CD4-positive, alpha-beta T cell (primary cell): ENCODE results near the gene APOB. TPM values are rescaled to one million over a fixed set of nuclear protein-coding genes. Genes with fewer than 3 reads are reported as not detected.
A peak's percentile ranks its signal among the peaks of the same experiment; 100 is the strongest.

ENCODE experiments used
- ATAC-seq: fragments of 200-7000 bp; cut with Tn5 transposase; one replicate; pipeline ENCODE4 v1.10.0; 2022; ENCODE audit warnings: mild to moderate bottlenecking; ENCODE audit not compliant: poor library complexity
- CTCF ChIA-PET: fragments of 350-600 bp; sonication (Branson Sonifier 250); formaldehyde crosslinking; loops from one replicate; lab custom pipeline; 2021; ENCODE audit warnings: antibody characterized with exemption, inconsistent platforms; lab: Charles Lee
- POLR2A ChIA-PET: fragments of 350-600 bp; sonication (Branson Sonifier 250); formaldehyde crosslinking; loops from one replicate; lab custom pipeline; 2021; ENCODE audit warnings: antibody characterized with exemption, inconsistent platforms; lab: Charles Lee
- DNase-seq, 14 experiments: peaks; one replicate each; pipeline ENCODE4 v3.0.0-alpha.2; 2013 to 2020; ENCODE audit warnings: mixed read lengths in 2 of 14
- H3K27ac ChIP-seq, 2 donors: one replicate each; pipeline versions ENCODE4 v1.5.1 to v1.7.0; 2013; ENCODE audit warnings: low read length in 2 of 2, low read depth in 1 of 2, mild to moderate bottlenecking in 1 of 2
- H3K27me3 ChIP-seq, 2 experiments: 1 replicate in 1 of 2; 2 replicates in 1 of 2; pipeline versions ENCODE4 v1.6.1 to v1.7.0; 2013; ENCODE audit warnings: low read length in 2 of 2, control low read depth in 1 of 2, mild to moderate bottlenecking in 1 of 2, moderate library complexity in 1 of 2; ENCODE audit not compliant: insufficient read depth in 2 of 2, control insufficient read depth in 1 of 2
- H3K36me3 ChIP-seq: one replicate; pipeline ENCODE4 v1.6.1; 2013; ENCODE audit warnings: low read length, control low read depth; ENCODE audit not compliant: insufficient read depth
- H3K4me1 ChIP-seq: one replicate; pipeline ENCODE4 v1.6.1; 2013; ENCODE audit warnings: low read length, control low read depth; ENCODE audit not compliant: insufficient read depth
- H3K4me3 ChIP-seq: one replicate; pipeline ENCODE4 v1.5.1; 2013; ENCODE audit warnings: mild to moderate bottlenecking, low read length, moderate library complexity
- H3K9me3 ChIP-seq, 2 experiments: 1 replicate in 1 of 2; 2 replicates in 1 of 2; pipeline versions ENCODE4 v1.6.1 to v1.7.0; 2013; ENCODE audit warnings: low read length in 2 of 2, mild to moderate bottlenecking in 2 of 2, control low read depth in 1 of 2, moderate library complexity in 1 of 2; ENCODE audit not compliant: control insufficient read depth in 1 of 2, insufficient read depth in 1 of 2
- H3K27ac Mint-ChIP-seq: one replicate; pipeline ENCODE4 v1.8.0; 2020; ENCODE audit warnings: mixed read lengths
- H3K27me3 Mint-ChIP-seq: one replicate; pipeline ENCODE4 v1.8.0; 2021; ENCODE audit warnings: mixed read lengths
- H3K36me3 Mint-ChIP-seq: one replicate; pipeline ENCODE4 v1.8.0; 2021; ENCODE audit warnings: low read depth, mixed read lengths
- H3K4me1 Mint-ChIP-seq: one replicate; pipeline ENCODE4 v1.8.0; 2021; ENCODE audit warnings: low read depth, mixed read lengths
- H3K4me3 Mint-ChIP-seq: one replicate; pipeline ENCODE4 v1.8.0; 2020; ENCODE audit warnings: mild to moderate bottlenecking, mixed read lengths
- H3K9me3 Mint-ChIP-seq: one replicate; pipeline ENCODE4 v1.8.0; 2020; ENCODE audit warnings: mixed read lengths
- intact Hi-C, 2 experiments: fragments of 100-400 bp; cut with DNase I in 1 of 2; cut with micrococcal nuclease in 1 of 2; formaldehyde crosslinking; loops; one replicate each; pipeline versions ENCODE4 v1.15.1 to v1.9.0; 2023 to 2025; cut with DNase I, micrococcal nuclease
- polyA plus RNA-seq, 2 donors: library from polyadenylated mRNA; unstranded; fragments of 120-200 nt; gene quantifications; one replicate each; pipeline ENCODE4 v1.2.1, GENCODE V29; 2013
- total RNA-seq, 174 experiments: library from RNA in 2 of 174; stranded (reverse) in 2 of 174; gene quantifications; one replicate each; pipeline ENCODE4 v1.2.3 and lab custom pipeline; 2021 to 2026
- TF ChIP-seq, protein P1 (sequence below): fragments of 200-600 bp; IDR thresholded peaks from one replicate; pipeline ENCODE4 v1.8.0; 2022; ENCODE audit warnings: antibody characterized with exemption, mild to moderate bottlenecking

The APOB gene, protein sequence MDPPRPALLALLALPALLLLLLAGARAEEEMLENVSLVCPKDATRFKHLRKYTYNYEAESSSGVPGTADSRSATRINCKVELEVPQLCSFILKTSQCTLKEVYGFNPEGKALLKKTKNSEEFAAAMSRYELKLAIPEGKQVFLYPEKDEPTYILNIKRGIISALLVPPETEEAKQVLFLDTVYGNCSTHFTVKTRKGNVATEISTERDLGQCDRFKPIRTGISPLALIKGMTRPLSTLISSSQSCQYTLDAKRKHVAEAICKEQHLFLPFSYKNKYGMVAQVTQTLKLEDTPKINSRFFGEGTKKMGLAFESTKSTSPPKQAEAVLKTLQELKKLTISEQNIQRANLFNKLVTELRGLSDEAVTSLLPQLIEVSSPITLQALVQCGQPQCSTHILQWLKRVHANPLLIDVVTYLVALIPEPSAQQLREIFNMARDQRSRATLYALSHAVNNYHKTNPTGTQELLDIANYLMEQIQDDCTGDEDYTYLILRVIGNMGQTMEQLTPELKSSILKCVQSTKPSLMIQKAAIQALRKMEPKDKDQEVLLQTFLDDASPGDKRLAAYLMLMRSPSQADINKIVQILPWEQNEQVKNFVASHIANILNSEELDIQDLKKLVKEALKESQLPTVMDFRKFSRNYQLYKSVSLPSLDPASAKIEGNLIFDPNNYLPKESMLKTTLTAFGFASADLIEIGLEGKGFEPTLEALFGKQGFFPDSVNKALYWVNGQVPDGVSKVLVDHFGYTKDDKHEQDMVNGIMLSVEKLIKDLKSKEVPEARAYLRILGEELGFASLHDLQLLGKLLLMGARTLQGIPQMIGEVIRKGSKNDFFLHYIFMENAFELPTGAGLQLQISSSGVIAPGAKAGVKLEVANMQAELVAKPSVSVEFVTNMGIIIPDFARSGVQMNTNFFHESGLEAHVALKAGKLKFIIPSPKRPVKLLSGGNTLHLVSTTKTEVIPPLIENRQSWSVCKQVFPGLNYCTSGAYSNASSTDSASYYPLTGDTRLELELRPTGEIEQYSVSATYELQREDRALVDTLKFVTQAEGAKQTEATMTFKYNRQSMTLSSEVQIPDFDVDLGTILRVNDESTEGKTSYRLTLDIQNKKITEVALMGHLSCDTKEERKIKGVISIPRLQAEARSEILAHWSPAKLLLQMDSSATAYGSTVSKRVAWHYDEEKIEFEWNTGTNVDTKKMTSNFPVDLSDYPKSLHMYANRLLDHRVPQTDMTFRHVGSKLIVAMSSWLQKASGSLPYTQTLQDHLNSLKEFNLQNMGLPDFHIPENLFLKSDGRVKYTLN (N-terminal part only)
- total RNA-seq (not detected), total RNA-seq (lab: John Stamatoyannopoulos, UW) (0 to 0.19 (median 0) reads per million in 172 experiments)
- polyA plus RNA-seq (2013, experiment 1 of 2) = not detected
- 0.01 TPM for polyA plus RNA-seq (2013, experiment 2 of 2)

DNA sequence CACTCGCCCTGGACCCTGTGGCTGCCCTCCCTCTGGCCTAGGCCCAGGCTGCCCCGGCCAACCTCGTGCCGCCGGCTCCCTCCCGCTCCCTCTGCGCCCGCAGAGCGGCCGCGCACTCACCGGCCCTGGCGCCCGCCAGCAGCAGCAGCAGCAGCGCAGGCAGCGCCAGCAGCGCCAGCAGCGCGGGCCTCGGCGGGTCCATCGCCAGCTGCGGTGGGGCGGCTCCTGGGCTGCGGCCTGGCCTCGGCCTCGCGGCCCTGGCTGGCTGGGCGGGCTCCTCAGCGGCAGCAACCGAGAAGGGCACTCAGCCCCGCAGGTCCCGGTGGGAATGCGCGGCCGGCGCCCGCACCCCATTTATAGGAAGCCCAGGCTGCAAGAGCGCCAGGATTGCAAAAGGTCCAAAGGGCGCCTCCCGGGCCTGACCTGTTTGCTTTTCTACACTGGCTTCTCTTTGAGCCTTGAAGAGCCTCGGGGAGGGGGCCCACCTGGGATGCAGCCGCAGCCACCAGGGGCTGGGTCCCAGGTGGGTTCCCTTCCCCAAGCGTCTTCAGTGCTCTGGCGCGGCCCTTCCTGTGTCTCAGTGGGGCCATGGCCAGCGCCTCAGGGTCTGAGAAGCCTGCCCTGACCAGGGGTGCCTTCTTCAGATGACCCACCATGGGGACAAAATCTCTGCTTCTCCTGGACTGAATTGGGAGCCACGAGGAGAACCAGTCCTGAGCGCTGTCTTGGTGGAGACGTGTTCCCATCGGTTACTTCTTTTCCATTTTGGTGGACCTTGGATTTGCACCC is at the start of gene APOB:
APOB (minus strand) TSS at position 330 of the 789 bp plus-strand sequence; CDS start at position 202, 128 bp downstream.
- no peak within 1 kb of the TSS for H3K4me3 ChIP-seq
- H3K36me3 ChIP-seq = no peaks in the 10 kb centered on the region
- no peak within 1 kb of the TSS for H3K27ac ChIP-seq
- no peak within 1 kb of the TSS for H3K27ac Mint-ChIP-seq
- H3K9me3 Mint-ChIP-seq = no peaks in the 10 kb centered on the region
- TF ChIP-seq, protein P1, sequence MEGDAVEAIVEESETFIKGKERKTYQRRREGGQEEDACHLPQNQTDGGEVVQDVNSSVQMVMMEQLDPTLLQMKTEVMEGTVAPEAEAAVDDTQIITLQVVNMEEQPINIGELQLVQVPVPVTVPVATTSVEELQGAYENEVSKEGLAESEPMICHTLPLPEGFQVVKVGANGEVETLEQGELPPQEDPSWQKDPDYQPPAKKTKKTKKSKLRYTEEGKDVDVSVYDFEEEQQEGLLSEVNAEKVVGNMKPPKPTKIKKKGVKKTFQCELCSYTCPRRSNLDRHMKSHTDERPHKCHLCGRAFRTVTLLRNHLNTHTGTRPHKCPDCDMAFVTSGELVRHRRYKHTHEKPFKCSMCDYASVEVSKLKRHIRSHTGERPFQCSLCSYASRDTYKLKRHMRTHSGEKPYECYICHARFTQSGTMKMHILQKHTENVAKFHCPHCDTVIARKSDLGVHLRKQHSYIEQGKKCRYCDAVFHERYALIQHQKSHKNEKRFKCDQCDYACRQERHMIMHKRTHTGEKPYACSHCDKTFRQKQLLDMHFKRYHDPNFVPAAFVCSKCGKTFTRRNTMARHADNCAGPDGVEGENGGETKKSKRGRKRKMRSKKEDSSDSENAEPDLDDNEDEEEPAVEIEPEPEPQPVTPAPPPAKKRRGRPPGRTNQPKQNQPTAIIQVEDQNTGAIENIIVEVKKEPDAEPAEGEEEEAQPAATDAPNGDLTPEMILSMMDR = no peak
- H3K36me3 Mint-ChIP-seq = no peaks in the 10 kb centered on the region
- H3K4me1 ChIP-seq = peaks cover 6% of the 10 kb centered on the region
- no peak for DNase-seq
- H3K4me3 Mint-ChIP-seq = peak within 1 kb of the TSS; percentile 8
- peaks cover 15 to 25% of the 10 kb centered on the region in 2 experiments for H3K27me3 ChIP-seq
- H3K27me3 Mint-ChIP-seq = peaks cover 61% of the 10 kb centered on the region
- intact Hi-C loops = loop anchor here in 1 of 2 experiments (5.0 kb wide), 1 partner anchor 273 kb away; no protein-coding TSS in a partner anchor
- ChIA-PET POLR2A (no interaction called here), CTCF (no interaction called here)
- no peaks in the 10 kb centered on the region for H3K9me3 ChIP-seq
- peaks cover 5% of the 10 kb centered on the region for H3K4me1 Mint-ChIP-seq
- no peak for ATAC-seq

DNA sequence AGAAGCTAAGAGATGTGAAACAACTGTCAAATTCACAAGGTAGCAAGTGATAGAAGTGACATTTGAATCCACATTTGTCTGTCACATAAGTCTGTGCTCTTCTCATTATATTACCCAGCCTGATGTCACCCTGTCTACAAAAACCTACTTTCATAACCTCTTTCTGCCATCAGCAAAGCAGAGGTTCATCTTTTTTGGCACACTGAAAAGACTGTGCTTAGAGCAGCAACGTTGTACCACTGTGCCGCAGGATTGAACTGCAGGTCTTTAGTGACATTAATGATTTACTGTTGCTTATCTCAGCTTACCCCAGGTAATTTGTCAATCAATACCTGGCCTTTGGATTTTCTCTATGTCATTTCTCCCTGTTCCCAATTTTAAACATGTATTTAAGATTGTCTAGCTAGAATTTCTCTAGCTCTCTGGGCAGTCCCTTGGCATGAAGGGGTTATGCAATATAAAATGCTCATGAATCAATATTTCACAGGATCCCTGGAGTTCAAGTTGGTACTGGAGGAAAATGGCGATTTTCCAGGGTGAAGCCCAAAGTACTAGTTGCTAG is 48.5 kb upstream of the APOB start:
- peaks cover 0 to 4% of the 10 kb centered on the region in 2 experiments for H3K9me3 ChIP-seq
- no peak overlapping the region for H3K27ac Mint-ChIP-seq
- POLR2A ChIA-PET = no interaction called here
- H3K9me3 Mint-ChIP-seq = no peaks in the 10 kb centered on the region
- no peaks in the 10 kb centered on the region for H3K4me1 ChIP-seq
- no peak for ATAC-seq
- H3K4me1 Mint-ChIP-seq = no peaks in the 10 kb centered on the region
- H3K27me3 ChIP-seq = no peaks in the 10 kb centered on the region
- TF ChIP-seq, protein P1 = no peak
- H3K4me3 ChIP-seq = no peak overlapping the region
- no peak for DNase-seq
- intact Hi-C loops = no loop called here
- no peaks in the 10 kb centered on the region for H3K36me3 Mint-ChIP-seq
- CTCF ChIA-PET = no interaction called here
- no peak overlapping the region for H3K4me3 Mint-ChIP-seq
- H3K27me3 Mint-ChIP-seq = peaks cover 9% of the 10 kb centered on the region
- no peaks in the 10 kb centered on the region for H3K36me3 ChIP-seq
- H3K27ac ChIP-seq = no peak overlapping the region
